Endothelial cell of umbilical vein (primary cell): ENCODE measurements around the gene PECR. TPM values are rescaled to one million over a fixed set of nuclear protein-coding genes. Genes with fewer than 3 reads are reported as not detected.

Experiments used
- BruUV-seq: library from RNA; stranded (reverse); fragments of 400-500 nt; replicated peaks from 2 replicates; lab custom pipeline; 2021; lab: Mats Ljungman, UMichigan
- CTCF ChIA-PET: fragments of 300-600, 350-600 bp; sonication (Branson Sonifier 250); formaldehyde crosslinking; loops from one replicate; lab custom pipeline; 2021; ENCODE audit warnings: antibody characterized with exemption, inconsistent platforms; lab: Charles Lee
- POLR2A ChIA-PET: fragments of 300-600, 350-600 bp; sonication (Branson Sonifier 250); formaldehyde crosslinking; loops from one replicate; lab custom pipeline; 2021; ENCODE audit warnings: antibody characterized with exemption, inconsistent platforms; lab: Charles Lee
- DNase-seq: peaks from one replicate; pipeline ENCODE4 v3.0.0-alpha.2; 2011; ENCODE audit warnings: low read depth, low spot score
- FAIRE-seq: peaks from 2 replicates; lab custom pipeline; 2011; peaks lifted over from hg19 to GRCh38; lab: Jason Lieb, UNC
- H2AFZ ChIP-seq: 2 replicates; pipeline ENCODE4 v1.6.0; 2012; ENCODE audit warnings: low read depth, low read length, control low read depth, inconsistent platforms
- H3K27ac ChIP-seq: 2 replicates; pipeline ENCODE4 v1.5.1; 2011; ENCODE audit warnings: low read depth, mild to moderate bottlenecking, control low read depth, low read length, moderate library complexity; ENCODE audit not compliant: insufficient read depth
- H3K27me3 ChIP-seq, 2 experiments: 2 replicates each; pipeline versions ENCODE4 v1.6.0 to v1.6.1; 2011; ENCODE audit warnings: low read length in 2 of 2, mixed read lengths in 1 of 2; ENCODE audit not compliant: control insufficient read depth in 2 of 2, insufficient read depth in 2 of 2
- H3K36me3 ChIP-seq, 2 experiments: 2 replicates in 1 of 2; 3 replicates in 1 of 2; pipeline ENCODE4 v1.5.1; 2011; ENCODE audit warnings: low read length in 2 of 2, mild to moderate bottlenecking in 1 of 2, moderate library complexity in 1 of 2; ENCODE audit not compliant: control insufficient read depth in 2 of 2, insufficient read depth in 2 of 2; ENCODE audit errors: extremely low read depth in 1 of 2
- H3K4me1 ChIP-seq: 3 replicates; pipeline ENCODE4 v1.5.1; 2011; ENCODE audit warnings: mild to moderate bottlenecking, low read length; ENCODE audit not compliant: control insufficient read depth, insufficient read depth; ENCODE audit errors: extremely low read depth
- H3K4me2 ChIP-seq: 2 replicates; pipeline ENCODE4 v1.6.1; 2011; ENCODE audit warnings: low read length, control low read depth, mixed read lengths; ENCODE audit not compliant: insufficient read depth
- H3K4me3 ChIP-seq, 3 experiments: fragments of 200-600 bp in 1 of 3; sonication (generic), shearing (Covaris generic) in 1 of 3; replicated peaks in 1 of 3; 2 replicates each; pipeline ENCODE4 v1.5.1; 2011 to 2016; ENCODE audit warnings: control low read depth in 3 of 3, low read length in 3 of 3, mild to moderate bottlenecking in 2 of 3, inconsistent platforms in 1 of 3, low read depth in 1 of 3, moderate library complexity in 1 of 3; ENCODE audit not compliant: insufficient read depth in 1 of 3
- H3K79me2 ChIP-seq: 2 replicates; pipeline ENCODE4 v1.6.0; 2012; ENCODE audit warnings: low read length, inconsistent platforms; ENCODE audit not compliant: control insufficient read depth, insufficient read depth
- H3K9ac ChIP-seq: replicated peaks from 2 replicates; pipeline ENCODE3; 2011; ENCODE audit warnings: low read length, control low read depth; ENCODE audit not compliant: insufficient read depth; ENCODE audit errors: extremely low read depth
- H3K9me1 ChIP-seq: replicated peaks from 3 replicates; pipeline ENCODE4 v1.6.0; 2011; ENCODE audit warnings: mild to moderate bottlenecking, low read length; ENCODE audit not compliant: control insufficient read depth, insufficient read depth; ENCODE audit errors: extremely low read depth
- H3K9me3 ChIP-seq: replicated peaks from 2 replicates; pipeline ENCODE4 v1.5.1; 2012; ENCODE audit warnings: low read length, inconsistent platforms; ENCODE audit not compliant: control insufficient read depth, insufficient read depth
- H4K20me1 ChIP-seq: replicated peaks from 2 replicates; pipeline ENCODE3; 2011; ENCODE audit warnings: mild to moderate bottlenecking, low read length; ENCODE audit not compliant: control insufficient read depth, insufficient read depth; ENCODE audit errors: extremely low read depth
- CTCF ChIP-seq, 2 donors: IDR thresholded peaks; 1 replicate in 1 of 2; 2 replicates in 1 of 2; pipeline ENCODE4 v1.5.1; 2011; ENCODE audit warnings: low read length in 2 of 2, mild to moderate bottlenecking in 2 of 2, moderate library complexity in 2 of 2, control low read depth in 1 of 2, inconsistent platforms in 1 of 2, low read depth in 1 of 2; ENCODE audit not compliant: insufficient read depth in 1 of 2; ENCODE audit errors: extremely low read depth in 1 of 2
- EZH2 ChIP-seq: IDR thresholded peaks from 2 replicates; pipeline ENCODE4 v1.6.1; 2012; ENCODE audit warnings: borderline replicate concordance, low read depth, mild to moderate bottlenecking, moderate library complexity, low read length, inconsistent platforms; ENCODE audit not compliant: severe bottlenecking
- FOS ChIP-seq: IDR thresholded peaks from 2 replicates; pipeline ENCODE4 v1.6.1; 2011; ENCODE audit warnings: mild to moderate bottlenecking, low read length, moderate library complexity, borderline replicate concordance; ENCODE audit not compliant: insufficient read depth
- GATA2 ChIP-seq: IDR thresholded peaks from 2 replicates; pipeline ENCODE4 v1.7.0; 2011; ENCODE audit warnings: low read depth, mild to moderate bottlenecking, moderate library complexity, mixed read lengths, low read length; ENCODE audit not compliant: insufficient read length, insufficient read depth
- JUN ChIP-seq: IDR thresholded peaks from 2 replicates; pipeline ENCODE4 v1.6.1; 2011; ENCODE audit warnings: borderline replicate concordance, low read depth; ENCODE audit not compliant: insufficient read length, insufficient read depth
- MAX ChIP-seq: IDR thresholded peaks from 2 replicates; pipeline ENCODE4 v1.6.1; 2011; ENCODE audit not compliant: insufficient read depth, insufficient read length
- MYC ChIP-seq: IDR thresholded peaks from one replicate; pipeline ENCODE4 v1.6.1; 2011; ENCODE audit warnings: mild to moderate bottlenecking, low read depth, low read length
- POLR2A ChIP-seq: IDR thresholded peaks from 2 replicates; pipeline ENCODE4 v1.6.1; 2012; ENCODE audit warnings: low read depth, mild to moderate bottlenecking, control low read depth, low read length
- POLR2AphosphoS5 ChIP-seq: IDR thresholded peaks from 2 replicates; pipeline ENCODE4 v1.6.1; 2012; ENCODE audit warnings: low read depth, mild to moderate bottlenecking, control low read depth, low read length, moderate library complexity; ENCODE audit not compliant: insufficient read depth
- dilution Hi-C: fragments of 300-500 bp; cut with MboI; formaldehyde crosslinking; loops from one replicate; pipeline ENCODE4 v1.15.0; 2019; ENCODE audit warnings: low sequenced_read_pairs; ENCODE audit not compliant: extremely low pct_ligation_motif_present
- intact Hi-C: fragments of 100-400 bp; cut with micrococcal nuclease; formaldehyde crosslinking; loops from one replicate; pipeline ENCODE4 v1.10.0; 2022
- polyA plus RNA-seq, 4 experiments: library from polyadenylated mRNA; depleted of rRNA in 3 of 4; stranded (reverse) in 3 of 4; unstranded in 1 of 4; fragments of >200 nt; gene quantifications; 2 replicates each; pipeline versions ENCODE4 v1.2.1 to v1.2.3, GENCODE V29; 2011 to 2012; ENCODE audit warnings: missing spikeins in 1 of 4
- total RNA-seq: library from RNA; stranded (reverse); gene quantifications from 2 replicates; pipeline ENCODE4 v1.2.3, GENCODE V29; 2021

PECR gene
- total and polyA plus RNA-seq, 2 donors (not counting 3 experiments of a cell fraction or from before 2014, with no cell fraction given), result 4.1 to 6.2 TPM

GRCh38 chr2:216072473-216072872, 9.1 kb downstream of the PECR start:
- FAIRE-seq, result no peak
- H3K9me1 ChIP-seq, result no peaks in the 10 kb centered on the region
- H3K4me3 ChIP-seq, result no peak overlapping the region
- no peaks in the 10 kb centered on the region for H3K4me1 ChIP-seq
- no peaks in the 10 kb centered on the region for H3K9me3 ChIP-seq
- no peaks in the 10 kb centered on the region for H3K27me3 ChIP-seq
- no peaks in the 10 kb centered on the region for H4K20me1 ChIP-seq
- ChIA-PET POLR2A (no interaction called here), CTCF (no interaction called here)
- no peaks in the 10 kb centered on the region for H3K79me2 ChIP-seq
- TF ChIP-seq MYC (no peak), POLR2AphosphoS5 (no peak), EZH2 (no peak), CTCF (IDR thresholded peaks at IDR 0.05; ENCODE audit: extremely low read depth in 1 of 2, insufficient read depth in 1 of 2, low read depth in 1 of 2, low read length in 2 of 2) (no peak), JUN (no peak), GATA2 (no peak), POLR2A (no peak), MAX (no peak), FOS (no peak)
- no peaks in the 10 kb centered on the region for H3K36me3 ChIP-seq
- intact Hi-C loops (no loop called here), dilution Hi-C loops (no loop called here)
- no peak overlapping the region for H2AFZ ChIP-seq
- no peak overlapping the region for H3K27ac ChIP-seq
- no TSS peak for BruUV-seq
- H3K9ac ChIP-seq, result no peak overlapping the region
- no peak for DNase-seq
- H3K4me2 ChIP-seq, result no peak overlapping the region
